HG03457 (cell line): ENCODE measurements around the gene SLC39A8.

Experiments
- ATAC-seq: cut with Tn5 transposase; IDR thresholded peaks from one replicate; pipeline ENCODE4 v1.9.1; 2021; ENCODE audit warnings: moderate number of reproducible peaks; ENCODE audit not compliant: unreplicated experiment

Gene SLC39A8

GRCh38 chr4:102341201-102341600 lies 4.1 kb downstream of the SLC39A8 start:
- ATAC-seq, result no peak

- no peak for ATAC-seq
Observed at GRCh38 chr4:102339018-102339417, 6.3 kb downstream of the SLC39A8 start.

- ATAC-seq, result no peak
Observed at GRCh38 chr4:102338405-102338804, 6.9 kb downstream of the SLC39A8 start.

- no peak for ATAC-seq
Observed at GRCh38 chr4:102335616-102336015, 9.7 kb downstream of the SLC39A8 start.

GRCh38 chr4:102334624-102335023 lies 10.7 kb downstream of the SLC39A8 start:
- no peak for ATAC-seq

- ATAC-seq, result no peak
Observed at GRCh38 chr4:102333787-102334186, 11.5 kb downstream of the SLC39A8 start.

GRCh38 chr4:102328045-102328444 lies 17.2 kb downstream of the SLC39A8 start:
- ATAC-seq, result no peak

GRCh38 chr4:102326951-102327350 lies 18.3 kb downstream of the SLC39A8 start:
- ATAC-seq, result no peak

- ATAC-seq, result no peak
Observed at GRCh38 chr4:102324730-102325129, 20.6 kb downstream of the SLC39A8 start.

GRCh38 chr4:102322736-102323135 lies 22.5 kb downstream of the SLC39A8 start:
- ATAC-seq, result no peak

GRCh38 chr4:102321260-102321995 lies 23.9 kb downstream of the SLC39A8 start:
- ATAC-seq, result peak; percentile 86

- ATAC-seq, result no peak
Observed at GRCh38 chr4:102319594-102319993, 25.7 kb downstream of the SLC39A8 start.

- no peak for ATAC-seq
Observed at GRCh38 chr4:102318526-102318925, 26.8 kb downstream of the SLC39A8 start.

- no peak for ATAC-seq
Observed at GRCh38 chr4:102318105-102318504, 27.2 kb downstream of the SLC39A8 start.

GRCh38 chr4:102317459-102317858 lies 27.8 kb downstream of the SLC39A8 start:
- ATAC-seq, result no peak

GRCh38 chr4:102316585-102316984 lies 28.7 kb downstream of the SLC39A8 start:
- ATAC-seq, result no peak

- no peak for ATAC-seq
Observed at GRCh38 chr4:102315532-102315931, 29.8 kb downstream of the SLC39A8 start.

- ATAC-seq, result no peak
Observed at GRCh38 chr4:102312417-102312816, 32.9 kb downstream of the SLC39A8 start.

GRCh38 chr4:102311912-102312311 lies 33.4 kb downstream of the SLC39A8 start:
- ATAC-seq, result no peak

- no peak for ATAC-seq
Observed at GRCh38 chr4:102311407-102311806, 33.9 kb downstream of the SLC39A8 start.

- ATAC-seq, result no peak
Observed at GRCh38 chr4:102308032-102308799, 37.1 kb downstream of the SLC39A8 start.

GRCh38 chr4:102305666-102306065 lies 39.6 kb downstream of the SLC39A8 start:
- no peak for ATAC-seq
